DND-41 (cell line): ENCODE data around the gene CSNK1G1.

Experiments
- EZH2 ChIP-seq: IDR thresholded peaks from 3 replicates; pipeline ENCODE4 v1.6.1; 2012; ENCODE audit warnings: borderline replicate concordance, low read depth, mild to moderate bottlenecking, moderate library complexity, low read length, inconsistent platforms; ENCODE audit not compliant: severe bottlenecking
- TF ChIP-seq, protein P1 (sequence below): IDR thresholded peaks from 2 replicates; pipeline ENCODE4 v1.5.1; 2012; ENCODE audit warnings: borderline replicate concordance, low read length, moderate library complexity, mild to moderate bottlenecking; ENCODE audit not compliant: poor library complexity, severe bottlenecking; ENCODE audit errors: extremely low read depth

DNA sequence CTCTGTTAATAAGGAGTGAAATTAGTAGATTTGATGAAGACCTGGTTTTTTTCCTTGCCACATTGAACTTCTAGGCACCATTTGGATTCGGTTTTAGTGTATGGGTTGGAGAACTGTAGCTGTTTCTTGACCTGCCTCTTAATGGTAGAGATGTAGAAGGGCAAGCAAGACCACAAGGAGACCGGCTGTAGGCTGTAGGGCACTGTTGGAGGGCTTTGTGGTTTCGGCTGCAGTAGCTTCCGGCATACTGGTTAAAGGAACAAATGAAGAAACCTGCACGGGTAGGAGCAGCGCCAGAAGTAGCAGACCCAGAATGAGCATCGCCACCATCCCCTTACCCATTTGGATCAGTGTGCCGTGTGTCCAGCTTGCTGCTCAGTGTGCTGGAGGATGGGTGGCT, 17.4 kb upstream of the CSNK1G1 start:
- TF ChIP-seq, protein P1, sequence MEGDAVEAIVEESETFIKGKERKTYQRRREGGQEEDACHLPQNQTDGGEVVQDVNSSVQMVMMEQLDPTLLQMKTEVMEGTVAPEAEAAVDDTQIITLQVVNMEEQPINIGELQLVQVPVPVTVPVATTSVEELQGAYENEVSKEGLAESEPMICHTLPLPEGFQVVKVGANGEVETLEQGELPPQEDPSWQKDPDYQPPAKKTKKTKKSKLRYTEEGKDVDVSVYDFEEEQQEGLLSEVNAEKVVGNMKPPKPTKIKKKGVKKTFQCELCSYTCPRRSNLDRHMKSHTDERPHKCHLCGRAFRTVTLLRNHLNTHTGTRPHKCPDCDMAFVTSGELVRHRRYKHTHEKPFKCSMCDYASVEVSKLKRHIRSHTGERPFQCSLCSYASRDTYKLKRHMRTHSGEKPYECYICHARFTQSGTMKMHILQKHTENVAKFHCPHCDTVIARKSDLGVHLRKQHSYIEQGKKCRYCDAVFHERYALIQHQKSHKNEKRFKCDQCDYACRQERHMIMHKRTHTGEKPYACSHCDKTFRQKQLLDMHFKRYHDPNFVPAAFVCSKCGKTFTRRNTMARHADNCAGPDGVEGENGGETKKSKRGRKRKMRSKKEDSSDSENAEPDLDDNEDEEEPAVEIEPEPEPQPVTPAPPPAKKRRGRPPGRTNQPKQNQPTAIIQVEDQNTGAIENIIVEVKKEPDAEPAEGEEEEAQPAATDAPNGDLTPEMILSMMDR, result no peak
- no peak for TF ChIP-seq EZH2
